HG03039 (cell line): ENCODE measurements around the gene DYNLT2.
"Not testable (repeated sequence)": the region's sequence is repeated elsewhere in the genome, so short reads cannot be mapped to it uniquely, and the experiment has no call there.

Experiments used
- ATAC-seq: cut with Tn5 transposase; IDR thresholded peaks from one replicate; pipeline ENCODE4 v1.9.1; 2021; ENCODE audit warnings: mild to moderate bottlenecking, moderate library complexity; ENCODE audit not compliant: unreplicated experiment

Gene DYNLT2

DNA sequence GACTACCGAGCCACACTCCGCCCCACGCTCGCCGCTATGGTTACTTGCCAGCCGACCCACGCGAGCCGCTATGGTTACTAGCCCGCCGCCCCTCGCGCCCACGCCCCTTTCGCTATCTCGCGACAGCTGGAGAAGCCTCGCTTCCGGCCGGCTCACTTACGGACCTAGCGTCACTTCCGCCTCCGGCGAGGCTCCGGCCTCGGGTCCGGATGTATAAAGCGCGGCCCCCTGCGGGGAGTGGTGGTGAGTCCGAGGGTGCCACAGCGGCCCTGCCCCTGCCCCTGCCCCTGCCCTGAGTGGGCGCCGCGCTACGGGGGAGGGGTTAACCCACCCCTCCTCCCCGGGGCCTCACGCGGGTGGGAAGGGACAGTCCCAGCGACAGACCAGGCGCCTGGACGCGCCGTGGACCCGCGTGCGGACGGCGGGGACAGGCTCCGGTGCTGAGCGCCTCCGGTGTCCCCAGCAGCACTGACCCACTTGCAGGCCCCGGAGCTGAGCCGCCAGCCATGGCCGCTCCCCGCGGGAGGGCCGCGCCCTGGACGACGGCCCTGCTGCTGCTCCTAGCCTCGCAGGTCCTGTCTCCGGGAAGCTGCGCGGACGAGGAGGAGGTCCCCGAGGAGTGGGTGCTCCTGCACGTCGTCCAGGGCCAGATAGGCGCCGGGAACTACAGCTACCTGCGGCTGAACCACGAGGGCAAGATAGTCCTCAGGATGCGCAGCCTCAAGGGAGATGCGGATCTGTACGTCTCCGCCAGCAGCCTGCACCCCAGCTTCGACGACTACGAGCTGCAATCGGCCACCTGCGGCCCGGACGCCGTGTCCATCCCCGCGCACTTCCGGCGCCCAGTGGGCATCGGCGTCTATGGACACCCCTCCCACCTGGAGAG lies 49.2 kb downstream of the DYNLT2 start, which contains the start of the genes C6orf120 and WDR27:
Gene C6orf120 (plus strand): TSS at position 173 of the 886 bp plus-strand sequence. CDS start 334 bp downstream, at position 507.
Gene WDR27 (minus strand): TSS at position 76 of the 886 bp plus-strand sequence. CDS start 13,024 bp downstream, outside the sequence.
- ATAC-seq, result peak; percentile 91

- ATAC-seq, result peak; percentile 9
These were observed 49.9 kb downstream of the DYNLT2 start for GRCh38 chr6:169701311-169701953.

- ATAC-seq, result no peak
These were observed 51.1 kb downstream of the DYNLT2 start for GRCh38 chr6:169700296-169700695.

GRCh38 chr6:169697115-169697514 lies 54.3 kb downstream of the DYNLT2 start:
- not testable (repeated sequence) for ATAC-seq

DNA sequence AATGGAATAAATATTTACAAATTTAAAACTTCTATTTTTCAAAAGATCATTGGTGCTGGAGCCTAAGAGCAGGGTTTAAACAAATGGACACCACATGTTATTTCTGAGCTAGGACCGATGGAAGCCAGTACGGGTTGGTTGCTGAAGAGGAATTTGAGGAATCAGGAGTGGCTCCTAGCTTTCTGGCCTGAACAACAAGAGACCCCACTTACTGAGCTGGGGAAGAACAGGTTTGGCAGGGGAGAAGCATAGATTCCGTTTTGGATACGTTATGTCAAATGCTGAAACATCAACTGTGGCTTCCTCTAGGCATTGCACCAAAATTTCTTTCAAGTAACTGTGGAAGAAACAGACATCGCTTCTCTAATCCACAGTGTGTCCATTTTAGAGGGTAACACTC lies 56.2 kb downstream of the DYNLT2 start:
- no peak for ATAC-seq

DNA sequence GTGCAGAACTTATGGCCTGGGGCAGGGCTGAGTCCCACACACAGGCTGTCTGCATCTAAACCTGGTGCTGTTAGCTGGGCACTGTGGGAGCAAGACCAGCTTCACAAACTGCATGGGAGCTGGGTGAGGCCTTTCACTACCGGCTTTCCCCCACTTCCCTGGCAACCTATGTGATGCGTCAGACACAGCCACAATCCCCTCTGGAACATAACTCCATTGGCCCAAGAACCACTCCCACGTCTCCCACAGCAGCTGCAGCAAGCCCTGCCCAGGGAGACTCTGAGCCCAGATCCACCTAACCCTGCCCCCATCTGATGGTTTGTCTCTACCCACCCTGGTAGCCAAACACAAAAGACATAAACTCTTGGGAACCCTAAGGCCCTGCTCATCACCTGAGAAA lies 58.9 kb downstream of the DYNLT2 start:
- ATAC-seq, result no peak

DNA sequence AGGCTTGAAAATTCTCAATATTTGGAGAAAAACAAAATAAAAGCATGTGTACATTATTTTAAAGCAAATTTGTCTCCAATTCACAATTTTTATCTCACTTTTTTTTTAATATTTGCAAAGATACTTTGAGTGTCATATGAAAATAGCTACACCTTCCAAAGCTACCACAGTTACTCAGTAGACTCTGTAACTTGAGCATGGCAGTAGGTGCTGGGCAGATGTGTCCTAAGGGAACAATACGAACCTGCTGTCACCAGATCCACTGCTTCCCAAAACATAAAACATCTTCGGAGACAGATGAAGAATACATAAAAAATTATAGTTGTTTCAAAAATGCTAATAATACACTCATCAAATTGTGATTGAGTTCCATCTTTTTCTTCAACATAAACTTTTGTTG lies 60.1 kb downstream of the DYNLT2 start:
- no peak for ATAC-seq
